ENCODE results near the gene PAGE2.
"Not testable (repeated sequence)": the region's sequence is repeated elsewhere in the genome, so short reads cannot be mapped to it uniquely, and the experiment has no call there.

The PAGE2 gene

GRCh38 chrX:55088795-55089489 is at the start of gene PAGE2:
Gene PAGE2, plus strand, starts transcription at chrX:55089018. Its CDS starts 1,003 bp downstream, at chrX:55090021.
- Histone ChIP-seq H3K4me3 (replicated peaks; ENCODE audit: low read depth, low read length) (no peak within 1 kb of the TSS), H3K27me3 (replicated peaks; ENCODE audit: control insufficient read depth, insufficient read depth, low read length) (no peaks in the 10 kb centered on the region), H3K36me3 (ENCODE audit: control insufficient read depth, insufficient read depth, low read length) (no peaks in the 10 kb centered on the region)
- DNase-seq (ENCODE audit: extremely low read depth, insufficient read length): no peak
- no peak for TF ChIP-seq CTCF (IDR thresholded peaks at IDR 0.05; ENCODE audit: insufficient read depth, low read length, poor library complexity, severe bottlenecking)

- Histone ChIP-seq H3K4me3 (replicated peaks; ENCODE audit: low read depth, low read length) (no peak overlapping the region), H3K36me3 (ENCODE audit: control insufficient read depth, insufficient read depth, low read length) (no peaks in the 10 kb centered on the region), H3K27me3 (replicated peaks; ENCODE audit: control insufficient read depth, insufficient read depth, low read length) (no peaks in the 10 kb centered on the region)
- no peak for DNase-seq (ENCODE audit: extremely low read depth, insufficient read length)
- TF ChIP-seq CTCF (IDR thresholded peaks at IDR 0.05; ENCODE audit: insufficient read depth, low read length, poor library complexity, severe bottlenecking): no peak
Measured at GRCh38 chrX:55039471-55039870, 49.3 kb upstream of the PAGE2 start.

GRCh38 chrX:55041514-55041913 is 47.3 kb upstream of the PAGE2 start:
- no peak for DNase-seq (ENCODE audit: extremely low read depth, insufficient read length)
- Histone ChIP-seq H3K27me3 (replicated peaks; ENCODE audit: control insufficient read depth, insufficient read depth, low read length) (no peaks in the 10 kb centered on the region), H3K36me3 (ENCODE audit: control insufficient read depth, insufficient read depth, low read length) (no peaks in the 10 kb centered on the region), H3K4me3 (replicated peaks; ENCODE audit: low read depth, low read length) (no peak overlapping the region)
- TF ChIP-seq CTCF (IDR thresholded peaks at IDR 0.05; ENCODE audit: insufficient read depth, low read length, poor library complexity, severe bottlenecking): no peak

- H3K4me3 ChIP-seq (replicated peaks; ENCODE audit: low read depth, low read length); H3K36me3 ChIP-seq (ENCODE audit: control insufficient read depth, insufficient read depth, low read length); H3K27me3 ChIP-seq (replicated peaks; ENCODE audit: control insufficient read depth, insufficient read depth, low read length); DNase-seq (ENCODE audit: extremely low read depth, insufficient read length): not testable (repeated sequence)
Measured at GRCh38 chrX:55050599-55050998, 38.2 kb upstream of the PAGE2 start.

GRCh38 chrX:55056820-55057674 is 31.8 kb upstream of the PAGE2 start:
- H3K36me3 ChIP-seq (ENCODE audit: control insufficient read depth, insufficient read depth, low read length): no peaks in the 10 kb centered on the region
- no peak for TF ChIP-seq CTCF (IDR thresholded peaks at IDR 0.05; ENCODE audit: insufficient read depth, low read length, poor library complexity, severe bottlenecking)
- H3K27me3 ChIP-seq (replicated peaks; ENCODE audit: control insufficient read depth, insufficient read depth, low read length): no peaks in the 10 kb centered on the region
- no peak for DNase-seq (ENCODE audit: extremely low read depth, insufficient read length)
- H3K4me3 ChIP-seq (replicated peaks; ENCODE audit: low read depth, low read length): no peak overlapping the region

GRCh38 chrX:55057675-55058249 is 31.1 kb upstream of the PAGE2 start:
- DNase-seq (ENCODE audit: extremely low read depth, insufficient read length): no peak
- peak; percentile 65 for TF ChIP-seq CTCF (IDR thresholded peaks at IDR 0.05; ENCODE audit: insufficient read depth, low read length, poor library complexity, severe bottlenecking)
- Histone ChIP-seq H3K27me3 (replicated peaks; ENCODE audit: control insufficient read depth, insufficient read depth, low read length) (no peaks in the 10 kb centered on the region), H3K4me3 (replicated peaks; ENCODE audit: low read depth, low read length) (no peak overlapping the region), H3K36me3 (ENCODE audit: control insufficient read depth, insufficient read depth, low read length) (no peaks in the 10 kb centered on the region)

- DNase-seq (ENCODE audit: extremely low read depth, insufficient read length); H3K4me3 ChIP-seq (replicated peaks; ENCODE audit: low read depth, low read length); H3K27me3 ChIP-seq (replicated peaks; ENCODE audit: control insufficient read depth, insufficient read depth, low read length); H3K36me3 ChIP-seq (ENCODE audit: control insufficient read depth, insufficient read depth, low read length): not testable (repeated sequence)
Measured at GRCh38 chrX:55067180-55067579, 21.6 kb upstream of the PAGE2 start.
